GM18505 (cell line): ENCODE measurements around the gene BIN1.
A peak's percentile ranks its signal among the peaks of the same experiment; 100 is the strongest.

Experiments
- ATAC-seq: cut with Tn5 transposase; IDR thresholded peaks from one replicate; pipeline ENCODE4 v1.9.1; 2021; ENCODE audit not compliant: unreplicated experiment
- POLR2A ChIP-seq: IDR thresholded peaks from 4 replicates; pipeline ENCODE4 v1.6.1; 2011; ENCODE audit warnings: borderline replicate concordance; ENCODE audit not compliant: insufficient read depth, insufficient read length; ENCODE audit errors: extremely low read depth

Gene BIN1

DNA sequence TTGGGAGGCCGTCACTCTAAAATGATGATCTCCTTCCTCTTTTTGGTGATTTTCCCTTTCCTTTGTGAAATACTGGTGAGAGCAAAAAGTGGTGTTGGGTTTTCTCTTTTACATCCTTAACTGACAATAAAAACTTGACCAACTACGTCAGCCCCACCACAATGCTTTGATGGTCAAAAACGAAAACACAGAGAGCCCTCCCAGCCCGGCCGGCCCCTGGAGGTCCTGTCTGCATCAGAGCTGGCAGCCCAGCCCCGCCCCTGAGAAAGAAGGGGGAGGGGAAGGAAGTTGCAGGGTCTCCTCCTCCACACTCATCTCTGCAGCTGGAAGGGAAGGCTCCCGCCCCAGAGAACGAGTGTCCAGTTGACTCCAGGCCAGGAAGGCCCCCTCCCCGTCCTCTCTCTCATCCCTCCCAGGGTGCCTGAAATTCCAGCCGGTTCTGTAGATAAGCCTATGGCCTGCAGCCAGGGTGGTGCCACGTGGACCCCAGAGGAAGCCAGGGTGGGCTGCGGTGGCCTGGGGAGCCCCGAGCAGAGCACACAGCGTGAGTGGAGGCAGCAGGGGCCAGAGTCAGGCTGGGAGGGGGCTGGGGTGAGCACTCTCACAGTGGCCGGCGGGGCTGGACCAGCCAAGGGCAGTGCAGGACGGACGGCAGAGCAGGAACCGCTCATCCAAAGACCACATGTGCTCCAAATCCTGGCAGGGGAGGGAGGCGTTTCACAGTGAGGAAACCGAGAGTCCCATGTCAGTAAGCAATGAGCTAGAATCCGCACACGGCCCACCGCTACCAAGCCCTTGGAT, 19.8 kb downstream of the BIN1 start:
- TF ChIP-seq POLR2A = no peak
- ATAC-seq = peak; percentile 50

DNA sequence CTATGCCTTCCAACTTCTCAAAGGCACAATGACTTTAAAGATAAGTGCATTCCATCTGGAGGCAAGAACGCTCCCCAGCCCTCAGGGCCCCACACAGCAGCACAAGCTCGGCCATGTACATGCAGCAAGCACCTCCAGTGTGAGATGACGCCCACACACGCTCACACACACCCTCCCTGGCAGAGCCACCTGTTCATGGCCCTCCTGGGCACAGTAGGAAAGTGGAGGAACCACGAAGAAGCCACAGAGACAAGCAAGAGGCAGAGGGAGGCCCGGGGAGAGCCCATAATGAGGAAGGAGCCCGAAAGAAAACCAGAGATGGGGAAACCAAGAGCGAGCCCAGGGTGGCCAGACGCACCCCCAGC, 21.7 kb downstream of the BIN1 start:
- no peak for ATAC-seq
- no peak for TF ChIP-seq POLR2A

DNA sequence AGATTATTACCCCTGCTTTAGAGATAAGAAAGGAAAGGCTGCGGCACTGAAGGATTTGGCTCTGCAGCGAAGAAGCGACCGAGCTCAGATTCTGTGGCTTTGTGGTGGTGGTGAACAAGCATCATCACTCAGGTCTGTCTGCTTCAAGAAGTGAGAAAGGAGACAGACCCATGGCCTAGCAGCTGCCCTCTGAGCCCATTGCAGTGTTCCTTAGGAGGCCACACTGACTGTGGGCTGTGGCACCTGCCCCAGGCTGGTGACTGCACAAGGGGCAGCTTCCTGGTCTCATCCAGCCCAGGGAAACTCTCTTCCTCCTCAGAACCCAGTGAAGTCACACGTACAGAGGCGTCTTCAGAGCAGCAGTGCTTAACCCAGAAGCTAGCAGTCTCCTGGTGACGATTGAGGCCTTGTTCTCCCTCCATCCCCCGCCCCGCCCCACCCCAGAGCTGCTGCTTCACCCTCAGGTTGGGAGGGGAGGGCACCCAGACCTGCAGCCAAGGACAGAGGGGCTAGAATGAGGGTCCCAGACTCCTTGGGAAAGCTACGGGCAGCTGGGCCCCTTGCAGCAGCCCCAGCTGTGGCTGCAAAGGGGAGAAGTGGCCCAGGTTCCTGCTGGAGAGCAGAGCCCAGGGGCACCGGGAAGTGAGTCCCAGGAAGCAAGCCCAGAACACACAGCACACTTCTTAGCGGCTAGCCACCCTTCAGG, 22.2 kb downstream of the BIN1 start:
- no peak for ATAC-seq

DNA sequence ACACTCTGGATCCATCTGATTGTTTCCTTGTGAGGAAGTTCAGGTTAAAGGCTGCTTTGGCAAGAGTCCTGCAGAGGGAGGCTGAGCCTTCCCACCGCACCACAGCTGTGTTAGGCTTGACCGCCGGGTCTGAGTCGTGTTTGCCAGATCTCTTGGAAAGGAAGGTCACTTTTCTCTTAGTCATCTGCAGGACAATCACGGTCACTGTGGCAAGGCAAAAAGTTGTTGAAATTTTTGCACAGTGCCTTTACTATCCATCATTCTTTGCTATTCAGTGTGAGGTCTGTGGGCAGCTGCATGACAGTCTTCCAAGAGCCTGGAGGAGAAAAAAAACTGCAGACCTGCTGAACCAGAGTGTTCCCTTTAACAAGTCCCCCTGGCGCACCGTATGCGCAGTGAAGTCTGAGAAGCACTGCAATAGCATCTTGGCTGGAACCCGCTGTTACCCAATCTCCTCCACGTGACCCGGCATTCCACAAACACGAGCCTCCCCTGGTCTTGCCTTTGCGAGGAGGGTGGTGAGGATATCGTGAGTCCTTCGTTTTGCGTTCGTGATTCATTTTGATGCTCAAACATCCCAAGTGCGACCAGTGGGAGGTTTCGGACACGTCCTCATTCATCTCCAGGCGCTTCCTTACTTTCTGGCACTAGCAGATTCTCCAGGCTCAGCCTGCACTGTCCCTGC, 23.0 kb downstream of the BIN1 start:
- ATAC-seq = no peak
- TF ChIP-seq POLR2A = no peak

More for the DNA sequence above, 22.2 kb downstream of the BIN1 start:
- TF ChIP-seq POLR2A = no peak

DNA sequence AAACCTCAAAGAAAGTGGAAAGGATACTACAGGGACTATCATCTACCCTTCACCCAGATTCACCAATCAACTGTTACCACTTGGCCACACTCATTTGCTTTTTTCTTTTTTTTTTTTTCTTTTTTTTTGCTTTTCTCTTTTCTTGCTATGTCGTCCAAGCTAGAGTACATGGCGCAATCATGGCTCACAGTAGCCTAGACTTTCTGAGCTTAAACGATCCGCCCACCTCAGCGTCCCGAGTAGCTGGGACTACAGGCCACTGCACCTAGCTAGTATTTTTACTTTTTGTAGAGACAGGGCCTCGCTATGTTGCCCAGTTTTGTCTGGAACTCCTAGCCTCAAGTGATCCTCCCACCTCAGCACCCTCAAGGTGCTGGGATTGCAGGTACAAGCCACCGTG, 24.0 kb downstream of the BIN1 start:
- ATAC-seq = no peak
- no peak for TF ChIP-seq POLR2A

DNA sequence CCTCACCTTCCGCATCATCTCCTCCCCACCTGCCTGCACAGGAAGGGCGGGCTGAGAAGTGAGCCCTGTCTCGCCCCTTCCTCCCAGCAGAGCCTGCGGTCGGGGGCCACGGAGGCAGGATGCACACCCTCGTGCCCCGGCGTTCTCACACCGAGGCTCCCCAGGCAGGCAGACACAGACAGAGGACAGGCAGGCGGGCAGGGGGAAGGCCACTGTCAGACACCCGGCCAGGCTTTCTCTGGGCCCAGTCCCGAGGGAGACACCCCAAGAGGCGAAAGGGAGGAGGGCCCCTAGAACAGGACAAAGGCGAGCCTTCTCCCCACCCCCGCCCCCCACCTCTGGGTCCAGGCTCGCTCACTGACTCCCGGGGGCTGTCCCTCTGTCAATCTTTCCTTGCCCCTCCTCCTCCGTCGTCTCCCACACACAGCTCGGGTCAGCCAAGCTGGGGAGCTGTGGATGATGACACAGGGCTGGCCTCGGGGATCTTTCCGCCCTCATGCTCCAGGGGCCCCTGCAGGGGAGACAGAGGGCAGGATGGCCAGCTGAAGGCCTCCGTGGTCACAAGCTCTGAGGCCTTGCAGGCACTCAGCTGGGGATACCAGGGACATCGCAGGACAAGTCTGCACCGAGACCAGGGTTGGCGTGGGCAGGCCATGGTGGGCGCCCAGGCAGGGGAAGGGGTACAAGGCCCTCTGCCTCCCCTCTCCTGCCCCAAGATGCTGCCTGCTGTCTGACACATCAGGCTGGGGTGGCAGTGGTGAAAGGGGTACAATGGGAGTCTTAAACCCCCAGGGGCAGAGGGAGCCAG, 24.9 kb downstream of the BIN1 start:
- ATAC-seq = peak; percentile 58
- peak; percentile 65 for TF ChIP-seq POLR2A

DNA sequence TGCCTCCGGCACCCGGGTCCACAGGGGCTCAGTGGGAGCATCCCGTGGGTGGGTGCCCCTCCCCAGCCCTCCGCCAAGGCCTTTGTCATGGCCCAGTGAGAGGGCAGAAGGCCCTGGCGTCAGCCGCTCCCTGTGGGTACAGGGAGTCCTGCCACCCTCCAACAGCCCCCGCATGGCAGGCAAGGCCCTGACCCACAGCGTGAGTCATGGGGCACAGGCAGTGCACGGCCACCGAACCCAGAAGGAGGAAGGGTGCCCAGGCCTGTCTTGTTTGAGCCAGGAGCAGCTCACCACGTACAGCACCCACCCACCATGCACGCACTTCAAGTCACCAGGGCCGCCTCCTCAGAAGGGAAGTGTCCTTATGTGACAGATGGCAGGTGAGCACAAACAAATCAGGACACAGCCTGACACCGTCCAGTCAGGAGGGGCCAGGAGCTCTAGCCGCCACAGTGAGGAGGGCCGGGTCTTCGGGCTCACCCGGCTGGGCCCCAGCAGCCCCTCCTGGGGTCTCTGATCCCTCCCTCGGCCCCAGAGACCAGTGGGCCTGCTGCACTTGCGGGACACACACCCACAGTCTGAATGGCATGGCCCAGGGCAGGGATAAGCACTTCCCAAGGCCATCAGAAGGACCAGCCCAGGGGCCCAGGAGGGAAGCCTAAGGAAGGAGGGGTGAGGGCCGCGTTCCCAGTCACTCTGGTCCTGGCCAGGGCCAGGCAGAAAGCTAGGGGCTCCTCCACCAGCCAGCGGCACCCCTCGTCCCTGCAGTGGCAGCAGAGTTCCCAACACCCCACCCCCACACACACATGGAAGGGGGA, 25.8 kb downstream of the BIN1 start:
- ATAC-seq = peak; percentile 37
- TF ChIP-seq POLR2A = no peak

DNA sequence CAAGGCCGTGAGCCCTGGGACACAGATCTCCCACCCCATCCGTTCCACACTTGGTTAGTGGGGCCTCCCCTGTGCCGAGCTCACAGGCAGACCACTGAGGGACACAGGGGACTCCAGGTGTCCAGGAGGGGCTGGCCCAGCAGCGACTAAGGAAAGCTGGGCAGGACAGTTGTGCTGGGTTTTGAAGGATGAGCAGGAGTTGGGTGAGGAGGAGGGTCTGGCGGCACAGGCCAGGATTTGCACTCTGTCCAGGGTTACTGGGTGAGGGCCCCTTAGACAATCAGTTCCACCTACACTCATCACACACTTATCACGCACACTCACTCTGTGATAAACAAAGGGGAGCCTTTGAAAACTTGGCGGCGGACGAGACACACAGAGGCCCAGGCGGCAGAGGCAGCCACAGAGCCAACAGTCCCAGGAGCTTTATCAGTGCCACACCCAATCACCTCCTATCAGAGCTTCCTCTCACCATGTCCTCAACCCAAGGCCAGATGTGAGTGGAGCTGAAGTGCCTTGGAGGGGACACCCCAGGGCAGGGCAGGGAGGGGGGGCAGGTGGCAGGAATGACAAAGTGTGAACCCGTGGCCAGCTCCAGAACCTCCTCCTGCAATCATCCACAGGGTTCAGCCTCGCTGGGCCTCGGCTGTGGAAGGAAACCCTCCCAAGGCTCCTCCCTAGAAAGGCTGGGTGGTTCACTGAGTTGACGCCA, 26.6 kb downstream of the BIN1 start:
- ATAC-seq = peak; percentile 25
- TF ChIP-seq POLR2A = no peak

DNA sequence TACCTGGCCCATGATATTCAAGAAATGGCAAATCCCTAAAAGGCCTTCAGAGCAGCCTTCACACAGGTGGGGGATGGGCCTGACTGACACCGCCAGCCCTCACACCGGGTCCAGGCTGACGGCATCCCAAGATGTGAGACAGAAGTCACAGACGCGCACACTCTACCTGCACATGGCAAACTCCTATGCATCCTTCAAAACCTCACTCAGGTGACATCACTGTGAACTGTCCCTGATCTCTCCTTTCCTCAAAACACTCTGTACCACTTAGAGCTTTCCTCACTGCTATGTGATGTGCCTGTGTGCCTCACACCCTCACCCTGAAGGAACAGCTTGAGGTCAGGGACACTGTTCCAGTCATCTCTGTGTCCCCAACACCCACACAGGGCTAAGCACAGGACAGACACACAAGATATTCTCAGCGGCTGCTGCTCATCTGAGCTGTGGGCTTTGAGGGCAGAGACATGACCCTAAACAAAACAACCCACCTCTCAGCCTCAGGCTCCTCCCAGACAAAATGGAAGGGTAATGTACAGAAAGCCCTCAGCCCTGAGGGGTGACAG, 27.5 kb downstream of the BIN1 start:
- no peak for ATAC-seq
- no peak for TF ChIP-seq POLR2A

DNA sequence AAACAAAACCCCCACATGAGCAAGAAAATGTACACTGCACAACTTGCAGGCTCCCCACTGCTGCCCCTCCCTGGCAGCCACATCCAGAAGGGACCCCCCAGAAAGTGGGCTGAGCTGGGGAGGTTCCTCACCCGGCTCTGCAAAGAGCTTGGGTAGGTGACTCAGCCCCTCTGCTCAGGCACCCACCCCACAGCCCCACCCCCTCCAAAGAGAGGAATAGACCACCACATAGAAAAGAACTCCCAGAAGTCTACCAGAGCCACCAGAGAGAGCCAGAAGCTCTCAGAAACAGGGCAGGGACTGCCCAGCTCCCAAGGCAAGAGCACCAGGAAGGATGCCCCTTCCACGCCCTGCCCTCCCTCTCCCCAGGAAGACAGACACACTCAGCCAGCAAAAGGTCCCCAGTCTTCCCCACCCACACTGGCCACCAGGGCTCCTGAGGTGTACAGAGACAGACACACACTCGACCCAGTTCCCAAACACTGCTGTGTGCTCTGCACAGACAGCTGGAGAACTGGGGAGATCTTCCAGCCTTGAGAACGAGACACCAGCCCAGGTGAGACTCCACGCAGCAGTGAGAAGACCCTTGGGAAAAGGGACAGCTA, 28.2 kb downstream of the BIN1 start:
- no peak for TF ChIP-seq POLR2A
- no peak for ATAC-seq

DNA sequence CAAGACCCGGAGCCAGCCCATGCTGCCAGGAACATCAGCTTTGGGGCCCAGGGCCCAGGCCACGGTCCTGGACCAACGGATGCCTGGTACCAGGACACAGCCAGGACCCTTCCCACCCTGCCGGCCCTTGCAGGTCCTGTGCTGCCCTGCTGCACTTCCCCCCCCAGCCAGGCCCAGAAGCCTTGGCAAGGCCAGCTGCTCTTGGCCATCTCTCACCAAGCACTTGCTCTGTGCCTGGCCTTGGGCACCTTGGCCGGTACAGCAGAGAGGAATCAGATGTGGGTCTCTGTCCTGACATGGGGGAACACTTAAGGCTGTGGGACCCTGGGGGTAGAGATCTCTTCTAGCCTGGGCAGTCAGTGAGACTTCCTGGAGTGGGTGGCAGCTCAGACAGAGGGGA, 28.9 kb downstream of the BIN1 start:
- no peak for TF ChIP-seq POLR2A
- ATAC-seq = no peak

DNA sequence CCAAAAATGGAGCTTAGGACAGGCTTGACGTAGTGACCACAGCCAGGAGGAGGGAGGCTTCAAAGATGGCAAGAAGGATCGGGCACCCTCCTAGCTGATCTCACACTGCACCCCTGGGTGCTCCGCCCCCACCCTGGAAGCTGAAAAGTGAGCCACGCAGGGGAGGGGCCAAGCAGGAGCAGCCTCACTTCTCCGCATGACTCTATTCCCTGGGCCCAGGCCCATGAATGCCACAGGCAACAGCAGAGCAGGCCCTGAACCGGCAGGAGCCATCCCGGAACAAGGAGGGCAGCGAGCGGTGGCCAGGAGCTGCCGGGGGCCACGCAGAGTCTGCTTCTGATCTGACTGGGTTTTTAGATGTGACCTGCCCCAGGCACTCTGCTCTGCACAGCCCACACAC, 30.0 kb downstream of the BIN1 start:
- no peak for ATAC-seq
- no peak for TF ChIP-seq POLR2A

DNA sequence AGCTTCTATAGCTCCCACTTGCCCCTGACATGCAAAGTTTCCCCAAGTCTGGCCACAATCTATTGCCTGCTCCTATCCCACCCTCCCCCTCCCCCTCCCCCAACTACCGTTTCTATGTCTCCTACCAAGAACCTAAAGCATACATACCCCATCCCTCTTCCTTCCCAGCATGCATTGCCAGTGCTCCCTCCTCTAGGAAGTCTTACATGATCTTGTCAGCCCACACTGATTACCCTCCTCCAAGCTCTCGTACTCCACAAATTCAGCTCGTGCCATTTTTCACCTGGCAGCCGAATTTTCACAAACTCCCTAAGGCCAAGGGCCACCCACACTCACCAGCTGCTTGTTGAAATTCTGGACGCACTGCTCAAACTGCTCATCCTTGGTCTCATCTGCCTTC, 30.7 kb downstream of the BIN1 start:
- no peak for TF ChIP-seq POLR2A
- no peak for ATAC-seq
